CD4-positive, CD25-positive, alpha-beta regulatory T cell (primary cell): ENCODE data around the gene KCNMA1. TPM values are rescaled to one million over a fixed set of nuclear protein-coding genes. Genes with fewer than 3 reads are reported as not detected.

Experiments
- ATAC-seq, 2 donors: fragments of 150-1000 bp; cut with Tn5 transposase; one replicate each; pipeline ENCODE4 v1.10.0; 2021; ENCODE audit warnings: low read depth in 2 of 2, moderate number of reproducible peaks in 2 of 2, moderate library complexity in 1 of 2
- DNase-seq, 3 donors: peaks; one replicate each; pipeline versions ENCODE4 v3.0.0 to v3.0.0-alpha.2; 2012 to 2022; ENCODE audit warnings: mixed read lengths in 1 of 3
- H3K27ac ChIP-seq: one replicate; pipeline ENCODE4 v1.7.0; 2013; ENCODE audit warnings: mild to moderate bottlenecking, low read length; ENCODE audit not compliant: insufficient read depth, poor library complexity, severe bottlenecking
- H3K27me3 ChIP-seq: one replicate; pipeline ENCODE4 v1.7.0; 2013; ENCODE audit warnings: low read length; ENCODE audit not compliant: control insufficient read depth, insufficient read depth
- H3K36me3 ChIP-seq: one replicate; pipeline ENCODE4 v1.7.0; 2013; ENCODE audit warnings: mild to moderate bottlenecking, low read length, moderate library complexity; ENCODE audit not compliant: control insufficient read depth, insufficient read depth
- H3K4me1 ChIP-seq: 2 replicates; pipeline ENCODE4 v1.7.0; 2013; ENCODE audit warnings: mild to moderate bottlenecking, low read length; ENCODE audit not compliant: insufficient read depth, control insufficient read depth, poor library complexity, severe bottlenecking
- H3K4me3 ChIP-seq: one replicate; pipeline ENCODE4 v1.7.0; 2013; ENCODE audit warnings: low read depth, mild to moderate bottlenecking, low read length, moderate library complexity
- H3K9me3 ChIP-seq, 2 experiments: 1 replicate in 1 of 2; 2 replicates in 1 of 2; pipeline ENCODE4 v1.7.0; 2013; ENCODE audit warnings: low read length in 2 of 2, mild to moderate bottlenecking in 1 of 2, moderate library complexity in 1 of 2; ENCODE audit not compliant: control insufficient read depth in 2 of 2
- H3K27ac Mint-ChIP-seq, 3 donors: one replicate each; pipeline ENCODE4 v1.8.0; 2020 to 2022; ENCODE audit warnings: mild to moderate bottlenecking in 3 of 3, mixed read lengths in 3 of 3, moderate library complexity in 2 of 3
- H3K27me3 Mint-ChIP-seq: one replicate; pipeline ENCODE4 v1.8.0; 2022; ENCODE audit warnings: mild to moderate bottlenecking, mixed read lengths
- H3K36me3 Mint-ChIP-seq: one replicate; pipeline ENCODE4 v1.8.0; 2020; ENCODE audit warnings: mixed read lengths
- H3K4me1 Mint-ChIP-seq, 4 donors: one replicate each; pipeline ENCODE4 v1.8.0; 2020 to 2022; ENCODE audit warnings: mixed read lengths in 4 of 4, mild to moderate bottlenecking in 1 of 4
- H3K4me3 Mint-ChIP-seq, 4 donors: one replicate each; pipeline ENCODE4 v1.8.0; 2020 to 2022; ENCODE audit warnings: mild to moderate bottlenecking in 4 of 4, mixed read lengths in 4 of 4, moderate library complexity in 3 of 4
- H3K9me3 Mint-ChIP-seq, 7 donors: one replicate each; pipeline ENCODE4 v1.8.0; 2020 to 2022; ENCODE audit warnings: mixed read lengths in 7 of 7, mild to moderate bottlenecking in 3 of 7, moderate library complexity in 2 of 7
- polyA plus RNA-seq, 4 donors: library from polyadenylated mRNA; unstranded; fragments of 300-500 nt; fragmentation: Illumina TruSeq; gene quantifications; one replicate each; pipeline ENCODE4 v1.2.3, GENCODE V29; 2021
- total RNA-seq: library from RNA; stranded (reverse); gene quantifications from one replicate; pipeline ENCODE4 v1.2.3, GENCODE V29; 2022

Gene KCNMA1
- total and polyA plus RNA-seq, 5 donors from 2014 or later: not detected

DNA sequence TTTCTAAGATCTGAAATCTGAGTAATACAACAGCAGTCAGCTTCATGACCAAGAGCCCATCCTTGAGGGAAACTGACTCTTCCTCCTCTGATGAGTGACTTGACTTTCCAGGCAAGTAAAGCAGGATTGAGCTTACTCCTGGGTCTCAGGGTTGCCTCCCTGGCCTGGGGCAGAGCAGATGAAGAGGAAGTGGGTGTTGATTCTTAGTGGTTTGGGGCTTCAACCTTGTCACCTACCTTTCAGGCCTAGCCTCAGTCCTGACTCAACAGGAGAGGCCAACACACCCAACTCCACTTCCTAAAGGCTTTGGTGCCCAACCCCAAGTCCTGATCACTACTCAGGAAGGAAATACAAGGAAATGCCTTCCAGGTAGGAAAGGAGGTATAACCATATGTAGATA is 54.1 kb downstream of the KCNMA1 start:
- ATAC-seq (no peak), DNase-seq (no peak)
- no peaks in the 10 kb centered on the region for H3K36me3 Mint-ChIP-seq
- H3K36me3 ChIP-seq: no peaks in the 10 kb centered on the region
- H3K27ac ChIP-seq: no peak overlapping the region
- no peaks in the 10 kb centered on the region for H3K9me3 ChIP-seq
- no peaks in the 10 kb centered on the region for H3K27me3 ChIP-seq
- no peaks in the 10 kb centered on the region for H3K4me1 Mint-ChIP-seq
- no peak overlapping the region for H3K27ac Mint-ChIP-seq
- no peak overlapping the region for H3K4me3 Mint-ChIP-seq
- no peaks in the 10 kb centered on the region for H3K27me3 Mint-ChIP-seq
- H3K4me3 ChIP-seq: no peak overlapping the region
- H3K9me3 Mint-ChIP-seq: peaks cover 0 to 2% (median 0%) of the 10 kb centered on the region in 7 donors
- no peaks in the 10 kb centered on the region for H3K4me1 ChIP-seq

- H3K36me3 ChIP-seq: no peaks in the 10 kb centered on the region
- H3K4me1 ChIP-seq: no peaks in the 10 kb centered on the region
- no peak for DNase-seq
- Mint-ChIP-seq H3K4me3 (no peak overlapping the region), H3K27ac (no peak overlapping the region), H3K27me3 (no peaks in the 10 kb centered on the region), H3K4me1 (no peaks in the 10 kb centered on the region), H3K9me3 (peaks cover 0 to 2% (median 0%) of the 10 kb centered on the region in 7 donors), H3K36me3 (no peaks in the 10 kb centered on the region)
- no peak overlapping the region for H3K27ac ChIP-seq
- H3K27me3 ChIP-seq: no peaks in the 10 kb centered on the region
- H3K4me3 ChIP-seq: no peak overlapping the region
- no peaks in the 10 kb centered on the region for H3K9me3 ChIP-seq
- ATAC-seq: no peak
These were observed 54.9 kb downstream of the KCNMA1 start for GRCh38 chr10:77582710-77583115.

GRCh38 chr10:77581738-77582137 is 55.9 kb downstream of the KCNMA1 start:
- H3K27me3 Mint-ChIP-seq: no peaks in the 10 kb centered on the region
- H3K36me3 ChIP-seq: no peaks in the 10 kb centered on the region
- ATAC-seq: no peak
- H3K4me3 ChIP-seq: no peak overlapping the region
- DNase-seq: no peak
- peaks cover 0 to 2% (median 0%) of the 10 kb centered on the region in 7 donors for H3K9me3 Mint-ChIP-seq
- H3K9me3 ChIP-seq: no peaks in the 10 kb centered on the region
- H3K27ac Mint-ChIP-seq: no peak overlapping the region
- no peaks in the 10 kb centered on the region for H3K36me3 Mint-ChIP-seq
- H3K27me3 ChIP-seq: no peaks in the 10 kb centered on the region
- no peak overlapping the region for H3K4me3 Mint-ChIP-seq
- no peaks in the 10 kb centered on the region for H3K4me1 ChIP-seq
- no peaks in the 10 kb centered on the region for H3K4me1 Mint-ChIP-seq
- no peak overlapping the region for H3K27ac ChIP-seq

DNA sequence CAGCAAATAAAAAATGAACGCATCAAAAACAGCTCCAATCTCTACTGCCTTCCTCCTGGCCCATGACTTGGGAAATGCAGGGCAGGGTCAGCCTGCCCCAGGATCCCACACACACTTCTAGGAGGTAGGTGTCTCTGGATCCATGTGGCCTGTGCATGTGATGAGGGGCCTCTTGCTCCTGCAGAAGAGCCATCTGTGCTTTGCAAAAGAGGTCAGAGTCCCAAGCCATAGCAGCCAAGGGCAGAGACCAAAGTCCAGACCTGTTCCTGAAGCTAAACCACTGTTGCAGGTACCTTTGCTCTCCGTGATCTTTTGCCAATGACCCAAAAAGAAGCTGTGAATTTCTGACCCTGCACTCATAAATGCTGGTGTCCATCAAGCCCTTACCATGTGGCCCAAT is 57.1 kb downstream of the KCNMA1 start:
- H3K27ac ChIP-seq: no peak overlapping the region
- H3K27me3 ChIP-seq: no peaks in the 10 kb centered on the region
- DNase-seq: no peak
- H3K27me3 Mint-ChIP-seq: no peaks in the 10 kb centered on the region
- H3K4me3 Mint-ChIP-seq: no peak overlapping the region
- no peak overlapping the region for H3K4me3 ChIP-seq
- no peaks in the 10 kb centered on the region for H3K4me1 ChIP-seq
- no peaks in the 10 kb centered on the region for H3K9me3 ChIP-seq
- ATAC-seq: no peak
- no peak overlapping the region for H3K27ac Mint-ChIP-seq
- no peaks in the 10 kb centered on the region for H3K36me3 ChIP-seq
- peaks cover 0 to 2% (median 0%) of the 10 kb centered on the region in 7 donors for H3K9me3 Mint-ChIP-seq
- no peaks in the 10 kb centered on the region for H3K36me3 Mint-ChIP-seq
- no peaks in the 10 kb centered on the region for H3K4me1 Mint-ChIP-seq

DNA sequence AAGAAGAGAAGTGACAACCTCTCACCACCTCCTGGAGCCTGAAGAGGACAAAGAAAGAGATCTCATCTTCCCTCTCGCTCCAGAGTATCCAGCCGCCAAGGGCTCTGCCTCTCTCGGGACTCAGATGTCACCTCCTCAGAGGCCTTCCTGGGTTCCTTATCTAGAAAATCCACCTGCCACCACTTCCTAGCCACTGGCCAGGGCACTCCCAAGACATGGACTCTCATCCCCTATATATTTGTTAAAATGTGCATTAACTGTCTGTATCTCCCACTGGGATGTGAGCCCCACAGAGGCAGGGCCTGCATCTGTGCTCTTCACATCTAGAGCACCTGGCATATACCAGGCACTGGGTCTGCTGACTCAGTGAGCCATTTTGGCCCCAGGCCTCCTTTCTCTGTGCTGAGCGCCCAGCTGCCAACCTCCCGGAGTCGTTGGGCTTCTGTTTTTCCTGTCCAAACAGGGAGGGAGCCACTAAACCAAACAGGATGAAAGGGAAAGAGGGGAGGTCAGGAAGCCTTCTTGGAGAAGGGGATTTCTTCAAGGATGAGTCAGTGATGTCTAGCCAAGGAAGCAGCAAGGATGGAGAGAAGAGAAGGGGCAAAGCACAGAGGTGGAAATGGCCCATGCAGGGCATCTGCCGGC is 58.9 kb downstream of the KCNMA1 start:
- no peak for DNase-seq
- ATAC-seq: no peak
- H3K9me3 ChIP-seq: no peaks in the 10 kb centered on the region
- Mint-ChIP-seq H3K27ac (no peak overlapping the region), H3K4me1 (no peaks in the 10 kb centered on the region), H3K27me3 (no peaks in the 10 kb centered on the region), H3K36me3 (no peaks in the 10 kb centered on the region), H3K9me3 (peaks cover 0 to under 1% (median 0%) of the 10 kb centered on the region in 7 donors), H3K4me3 (no peak overlapping the region)
- H3K27me3 ChIP-seq: no peaks in the 10 kb centered on the region
- H3K4me1 ChIP-seq: no peaks in the 10 kb centered on the region
- no peak overlapping the region for H3K4me3 ChIP-seq
- H3K36me3 ChIP-seq: no peaks in the 10 kb centered on the region
- no peak overlapping the region for H3K27ac ChIP-seq

GRCh38 chr10:77577666-77578229 is 59.9 kb downstream of the KCNMA1 start:
- H3K4me1 ChIP-seq: no peaks in the 10 kb centered on the region
- H3K27ac ChIP-seq: no peak overlapping the region
- Mint-ChIP-seq H3K36me3 (no peaks in the 10 kb centered on the region), H3K27me3 (no peaks in the 10 kb centered on the region), H3K27ac (no peak overlapping the region), H3K9me3 (no peaks in the 10 kb centered on the region), H3K4me3 (no peak overlapping the region), H3K4me1 (no peaks in the 10 kb centered on the region)
- no peaks in the 10 kb centered on the region for H3K27me3 ChIP-seq
- ATAC-seq (no peak), DNase-seq (no peak)
- no peaks in the 10 kb centered on the region for H3K36me3 ChIP-seq
- no peaks in the 10 kb centered on the region for H3K9me3 ChIP-seq
- no peak overlapping the region for H3K4me3 ChIP-seq

DNA sequence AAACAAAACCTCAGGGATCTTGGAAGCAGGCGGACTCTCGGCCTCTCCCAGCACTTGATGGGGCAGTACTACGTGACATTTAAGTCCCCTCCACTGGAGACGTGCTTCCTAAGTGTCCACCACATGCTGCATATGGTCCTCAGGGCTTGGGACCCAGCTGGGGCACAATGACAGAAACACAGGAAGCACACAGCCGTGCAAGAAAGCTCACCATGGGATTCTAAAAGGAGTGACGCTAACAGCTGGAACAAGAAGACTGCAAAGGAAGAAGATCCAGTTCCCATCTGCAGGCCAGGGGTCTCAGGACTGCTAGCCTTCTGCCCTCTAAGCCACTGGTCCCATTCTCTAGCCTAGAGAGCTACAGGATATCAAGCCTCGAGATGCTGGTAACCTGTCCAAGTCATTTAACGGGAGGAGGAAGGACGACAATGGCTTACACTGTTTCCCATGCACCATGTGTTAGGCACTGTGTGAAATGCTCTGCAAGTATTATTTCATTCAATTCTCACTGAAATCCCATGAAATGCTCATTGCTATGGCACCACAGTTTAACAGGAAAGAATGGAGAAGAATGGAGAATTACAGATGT is 61.1 kb downstream of the KCNMA1 start:
- no peak overlapping the region for H3K4me3 ChIP-seq
- H3K36me3 ChIP-seq: no peaks in the 10 kb centered on the region
- DNase-seq (no peak), ATAC-seq (no peak)
- Mint-ChIP-seq H3K9me3 (no peaks in the 10 kb centered on the region), H3K4me1 (no peaks in the 10 kb centered on the region), H3K27me3 (no peaks in the 10 kb centered on the region), H3K27ac (no peak overlapping the region), H3K36me3 (no peaks in the 10 kb centered on the region), H3K4me3 (no peak overlapping the region)
- H3K27me3 ChIP-seq: no peaks in the 10 kb centered on the region
- no peaks in the 10 kb centered on the region for H3K9me3 ChIP-seq
- H3K4me1 ChIP-seq: no peaks in the 10 kb centered on the region
- no peak overlapping the region for H3K27ac ChIP-seq

DNA sequence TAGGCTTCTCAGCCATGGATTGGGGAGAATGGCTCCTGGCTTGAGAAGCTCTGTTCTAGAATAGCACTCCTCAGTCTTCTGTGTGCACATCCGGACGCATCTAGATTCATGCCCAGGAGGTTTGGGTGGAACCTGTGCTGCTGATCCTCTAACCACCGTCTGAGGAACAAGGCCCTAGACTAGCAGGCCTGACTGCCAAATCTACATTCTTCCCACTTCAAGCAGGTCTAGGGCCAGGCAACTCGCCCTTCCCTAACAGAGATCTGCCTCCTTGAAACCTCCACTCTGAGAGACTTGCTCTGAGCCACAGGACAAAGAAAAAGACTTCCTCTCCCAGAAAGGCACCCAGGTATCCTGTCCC is 61.6 kb downstream of the KCNMA1 start:
- Histone ChIP-seq H3K9me3 (no peaks in the 10 kb centered on the region), H3K4me3 (no peak overlapping the region), H3K36me3 (no peaks in the 10 kb centered on the region), H3K4me1 (no peaks in the 10 kb centered on the region), H3K27ac (no peak overlapping the region), H3K27me3 (no peaks in the 10 kb centered on the region)
- DNase-seq (no peak), ATAC-seq (no peak)
- Mint-ChIP-seq H3K27ac (no peak overlapping the region), H3K4me1 (no peaks in the 10 kb centered on the region), H3K9me3 (no peaks in the 10 kb centered on the region), H3K27me3 (no peaks in the 10 kb centered on the region), H3K36me3 (no peaks in the 10 kb centered on the region), H3K4me3 (no peak overlapping the region)
